ENCODE results near the gene PATJ.

GRCh38 chr1:62089570-62089969 lies 347.3 kb downstream of the PATJ start:
- TF ChIP-seq CTCF (IDR thresholded peaks at IDR 0.05) (no peak), POLR2A (IDR thresholded peaks at IDR 0.05) (no peak)

All from tibial nerve (tissue), 3 donors.